Measurements from ENCODE around the gene EBF4.
A peak's percentile ranks its signal among the peaks of the same experiment; 100 is the strongest.

The EBF4 gene, protein sequence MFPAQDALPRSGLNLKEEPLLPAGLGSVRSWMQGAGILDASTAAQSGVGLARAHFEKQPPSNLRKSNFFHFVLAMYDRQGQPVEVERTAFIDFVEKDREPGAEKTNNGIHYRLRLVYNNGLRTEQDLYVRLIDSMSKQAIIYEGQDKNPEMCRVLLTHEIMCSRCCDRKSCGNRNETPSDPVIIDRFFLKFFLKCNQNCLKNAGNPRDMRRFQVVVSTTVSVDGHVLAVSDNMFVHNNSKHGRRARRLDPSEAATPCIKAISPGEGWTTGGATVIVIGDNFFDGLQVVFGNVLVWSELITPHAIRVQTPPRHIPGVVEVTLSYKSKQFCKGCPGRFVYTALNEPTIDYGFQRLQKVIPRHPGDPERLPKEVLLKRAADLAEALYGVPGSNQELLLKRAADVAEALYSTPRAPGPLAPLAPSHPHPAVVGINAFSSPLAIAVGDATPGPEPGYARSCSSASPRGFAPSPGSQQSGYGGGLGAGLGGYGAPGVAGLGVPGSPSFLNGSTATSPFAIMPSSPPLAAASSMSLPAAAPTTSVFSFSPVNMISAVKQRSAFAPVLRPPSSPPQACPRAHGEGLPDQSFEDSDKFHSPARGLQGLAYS

DNA sequence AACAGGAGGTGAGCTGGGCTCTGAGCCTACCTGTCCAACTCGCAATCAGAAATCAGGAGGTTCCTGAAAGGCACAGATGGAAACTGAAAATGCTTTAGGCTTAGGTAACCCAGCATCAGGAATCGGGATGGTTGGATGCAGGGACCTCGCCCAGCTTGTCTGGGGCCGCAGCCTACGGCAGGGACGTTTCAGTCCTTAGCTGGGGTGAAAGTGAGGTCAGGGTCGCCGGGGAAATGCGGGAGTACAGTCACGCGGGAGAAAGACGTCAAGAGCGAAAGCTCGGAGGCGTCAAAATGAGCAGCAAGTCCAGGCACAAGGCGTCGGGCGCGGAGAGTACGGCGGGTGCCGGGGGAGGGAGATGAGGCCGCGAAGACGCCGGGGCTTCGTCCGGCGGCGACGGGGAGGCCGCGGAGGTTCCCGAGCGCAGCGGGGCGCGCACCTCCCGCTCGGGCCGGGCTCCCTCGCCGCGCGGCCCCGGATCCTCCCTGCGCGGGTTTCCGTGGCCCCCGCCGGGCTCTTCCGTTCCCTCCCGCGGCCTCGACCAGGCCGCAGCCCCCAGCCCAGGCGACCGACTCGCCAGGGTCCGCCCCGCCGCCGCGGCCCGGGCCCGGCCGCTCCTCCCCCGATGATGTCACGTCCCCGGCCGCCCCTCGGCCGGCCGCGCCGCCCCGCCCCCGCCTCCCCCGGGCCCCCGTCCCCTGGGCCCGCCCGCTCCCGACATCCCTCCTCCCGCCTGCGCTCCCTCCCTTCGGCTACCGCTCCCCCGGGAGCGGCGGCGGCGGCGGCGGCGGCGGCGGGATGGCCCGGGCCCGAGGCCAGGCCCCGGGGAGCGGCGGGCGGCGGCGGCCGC is at the start of gene EBF4:
Gene EBF4 (plus strand): TSS at position 745 of the 850 bp plus-strand sequence. CDS start 866 bp downstream, outside the sequence.
- Histone ChIP-seq H3K9me3 (ENCODE audit: control insufficient read depth in 2 of 2, low read length in 2 of 2) (no peaks in the 10 kb centered on the region), H3K4me1 (ENCODE audit: control insufficient read depth in 2 of 2, insufficient read depth in 2 of 2, low read length in 2 of 2) (peaks cover 0 to 6% of the 10 kb centered on the region in 2 donors), H3K27me3 (ENCODE audit: control insufficient read depth in 2 of 2, insufficient read depth in 2 of 2, low read length in 2 of 2) (peaks cover 32 to 49% of the 10 kb centered on the region in 2 donors), H3K9ac (ENCODE audit: low read depth in 1 of 2, low read length in 2 of 2) (peak within 1 kb of the TSS; percentile 44 to 57), H3K4me3 (ENCODE audit: low read length in 2 of 2) (peak within 1 kb of the TSS; percentile 52 to 62), H3K27ac (ENCODE audit: low read depth in 2 of 2, low read length in 2 of 2) (peak within 1 kb of the TSS in 1 of 2 donors; percentile 3), H3K36me3 (ENCODE audit: control insufficient read depth in 2 of 2, insufficient read depth in 2 of 2, low read length in 2 of 2) (no peaks in the 10 kb centered on the region)

GRCh38 chr20:2643708-2644107 is 48.9 kb upstream of the EBF4 start:
- Histone ChIP-seq H3K27me3 (ENCODE audit: control insufficient read depth in 2 of 2, insufficient read depth in 2 of 2, low read length in 2 of 2) (no peaks in the 10 kb centered on the region), H3K4me1 (ENCODE audit: control insufficient read depth in 2 of 2, insufficient read depth in 2 of 2, low read length in 2 of 2) (no peaks in the 10 kb centered on the region), H3K9me3 (ENCODE audit: control insufficient read depth in 2 of 2, low read length in 2 of 2) (no peaks in the 10 kb centered on the region), H3K9ac (ENCODE audit: low read depth in 1 of 2, low read length in 2 of 2) (no peak overlapping the region), H3K36me3 (ENCODE audit: control insufficient read depth in 2 of 2, insufficient read depth in 2 of 2, low read length in 2 of 2) (no peaks in the 10 kb centered on the region), H3K4me3 (ENCODE audit: low read length in 2 of 2) (no peak overlapping the region), H3K27ac (ENCODE audit: low read depth in 2 of 2, low read length in 2 of 2) (no peak overlapping the region)

- Histone ChIP-seq H3K9ac (ENCODE audit: low read depth in 1 of 2, low read length in 2 of 2) (peak within 1 kb of the TSS; percentile 81 to 85), H3K4me1 (ENCODE audit: control insufficient read depth in 2 of 2, insufficient read depth in 2 of 2, low read length in 2 of 2) (peaks cover 12 to 17% of the 10 kb centered on the region in 2 donors), H3K9me3 (ENCODE audit: control insufficient read depth in 2 of 2, low read length in 2 of 2) (no peaks in the 10 kb centered on the region), H3K27me3 (ENCODE audit: control insufficient read depth in 2 of 2, insufficient read depth in 2 of 2, low read length in 2 of 2) (no peaks in the 10 kb centered on the region), H3K4me3 (ENCODE audit: low read length in 2 of 2) (peak within 1 kb of the TSS; percentile 91 to 97), H3K36me3 (ENCODE audit: control insufficient read depth in 2 of 2, insufficient read depth in 2 of 2, low read length in 2 of 2) (peaks cover 27 to 32% of the 10 kb centered on the region in 2 donors), H3K27ac (ENCODE audit: low read depth in 2 of 2, low read length in 2 of 2) (peak within 1 kb of the TSS; percentile 76 to 91)
These were observed 40.5 kb upstream of the EBF4 start, which contains the start of gene NOP56 for GRCh38 chr20:2651772-2652723. NOP56 (plus strand) TSS chr20:2652632; CDS start chr20:2652661, 29 bp downstream.

DNA sequence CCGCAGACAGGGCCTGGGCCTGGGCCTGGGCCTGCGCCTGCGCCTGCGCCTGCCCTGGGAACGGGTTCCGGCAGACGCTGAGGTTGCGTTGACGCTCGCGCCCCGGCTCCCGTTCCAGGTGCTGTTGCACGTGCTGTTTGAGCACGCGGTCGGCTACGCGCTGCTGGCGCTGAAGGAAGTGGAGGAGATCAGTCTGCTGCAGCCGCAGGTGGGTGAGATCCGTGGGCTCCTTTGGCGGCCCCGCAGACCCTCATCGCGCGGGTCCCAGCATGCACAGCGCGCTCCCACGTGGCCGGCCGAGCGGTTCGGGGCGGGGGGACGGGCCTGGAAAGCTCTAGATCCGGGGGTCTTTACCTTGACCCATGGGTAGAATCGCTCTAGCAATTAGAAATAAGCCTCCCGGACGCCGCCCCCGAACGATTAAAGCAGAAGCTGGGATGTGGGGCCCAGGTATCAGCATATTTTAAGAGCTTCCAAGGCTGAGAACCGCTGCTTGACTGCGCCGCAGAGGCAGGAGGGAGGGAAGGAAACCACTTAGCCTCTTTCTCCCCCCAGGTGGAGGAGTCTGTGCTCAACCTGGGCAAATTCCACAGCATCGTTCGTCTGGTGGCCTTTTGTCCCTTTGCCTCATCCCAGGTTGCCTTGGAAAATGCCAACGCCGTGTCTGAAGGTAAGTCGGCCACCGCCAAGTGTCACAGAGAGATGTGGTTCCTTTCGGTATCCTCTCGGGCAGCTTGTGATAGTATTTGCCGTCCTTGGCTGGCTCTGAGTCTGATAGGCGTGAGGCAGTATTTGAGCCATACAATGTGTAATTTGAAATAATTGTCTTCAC is 39.6 kb upstream of the EBF4 start:
- H3K27ac ChIP-seq (ENCODE audit: low read depth in 2 of 2, low read length in 2 of 2) = peak overlapping the region; percentile 20 to 91
- H3K4me1 ChIP-seq (ENCODE audit: control insufficient read depth in 2 of 2, insufficient read depth in 2 of 2, low read length in 2 of 2) = peaks cover 12 to 17% of the 10 kb centered on the region in 2 donors
- H3K4me3 ChIP-seq (ENCODE audit: low read length in 2 of 2) = peak overlapping the region; percentile 79 to 97
- H3K27me3 ChIP-seq (ENCODE audit: control insufficient read depth in 2 of 2, insufficient read depth in 2 of 2, low read length in 2 of 2) = no peaks in the 10 kb centered on the region
- no peaks in the 10 kb centered on the region for H3K9me3 ChIP-seq (ENCODE audit: control insufficient read depth in 2 of 2, low read length in 2 of 2)
- H3K9ac ChIP-seq (ENCODE audit: low read depth in 1 of 2, low read length in 2 of 2) = peak overlapping the region; percentile 51 to 85
- H3K36me3 ChIP-seq (ENCODE audit: control insufficient read depth in 2 of 2, insufficient read depth in 2 of 2, low read length in 2 of 2) = peaks cover 34 to 41% of the 10 kb centered on the region in 2 donors

DNA sequence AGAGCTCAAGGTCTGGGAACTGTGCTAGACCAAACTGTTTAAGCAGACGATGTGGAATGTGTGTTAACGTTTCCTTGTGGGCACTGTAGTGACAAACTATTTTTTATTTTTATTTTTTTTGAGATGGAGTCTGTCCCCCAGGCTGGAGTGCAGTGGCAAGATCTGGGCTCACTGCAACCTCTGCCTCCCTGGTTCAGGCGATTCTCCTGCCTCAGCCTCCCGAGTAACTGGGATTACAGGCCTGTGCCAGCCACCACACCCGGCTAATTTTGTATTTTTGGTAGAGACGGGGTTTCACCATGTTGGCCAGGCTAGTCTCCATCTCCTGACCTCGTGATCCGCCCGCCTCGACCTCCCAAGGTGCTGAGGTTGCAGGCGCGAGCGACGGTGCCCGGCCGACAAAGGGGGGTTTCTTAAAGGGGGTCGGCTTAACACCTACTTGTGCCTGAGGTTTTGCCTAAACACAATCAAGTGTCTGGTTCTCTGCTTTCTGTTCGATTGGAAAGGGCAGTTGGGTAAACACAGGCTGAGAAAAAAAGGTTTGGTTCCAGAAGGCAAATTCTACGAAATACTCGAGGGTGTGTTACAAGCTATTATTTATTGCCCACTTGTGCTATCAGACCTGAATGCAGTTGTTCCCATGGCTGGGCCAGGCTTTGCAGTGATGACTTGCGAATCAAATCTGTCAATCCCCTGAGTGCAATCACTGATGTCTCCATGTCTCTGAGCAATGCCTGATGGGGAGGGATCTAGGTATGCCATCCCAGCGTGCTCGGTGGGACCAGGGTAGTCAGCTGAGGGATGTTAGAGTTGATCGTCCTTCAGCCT is 38.8 kb upstream of the EBF4 start:
- H3K9me3 ChIP-seq (ENCODE audit: control insufficient read depth in 2 of 2, low read length in 2 of 2) = no peaks in the 10 kb centered on the region
- peaks cover 12 to 17% of the 10 kb centered on the region in 2 donors for H3K4me1 ChIP-seq (ENCODE audit: control insufficient read depth in 2 of 2, insufficient read depth in 2 of 2, low read length in 2 of 2)
- H3K9ac ChIP-seq (ENCODE audit: low read depth in 1 of 2, low read length in 2 of 2) = peak overlapping the region; percentile 51 to 85
- H3K27ac ChIP-seq (ENCODE audit: low read depth in 2 of 2, low read length in 2 of 2) = no peak overlapping the region
- no peaks in the 10 kb centered on the region for H3K27me3 ChIP-seq (ENCODE audit: control insufficient read depth in 2 of 2, insufficient read depth in 2 of 2, low read length in 2 of 2)
- H3K36me3 ChIP-seq (ENCODE audit: control insufficient read depth in 2 of 2, insufficient read depth in 2 of 2, low read length in 2 of 2) = peaks cover 41 to 49% of the 10 kb centered on the region in 2 donors
- peak overlapping the region; percentile 79 to 97 for H3K4me3 ChIP-seq (ENCODE audit: low read length in 2 of 2)

- H3K4me1 ChIP-seq (ENCODE audit: control insufficient read depth in 2 of 2, insufficient read depth in 2 of 2, low read length in 2 of 2) = peaks cover 12 to 17% of the 10 kb centered on the region in 2 donors
- peak overlapping the region; percentile 79 to 97 for H3K4me3 ChIP-seq (ENCODE audit: low read length in 2 of 2)
- peaks cover 47 to 55% of the 10 kb centered on the region in 2 donors for H3K36me3 ChIP-seq (ENCODE audit: control insufficient read depth in 2 of 2, insufficient read depth in 2 of 2, low read length in 2 of 2)
- no peaks in the 10 kb centered on the region for H3K9me3 ChIP-seq (ENCODE audit: control insufficient read depth in 2 of 2, low read length in 2 of 2)
- peak overlapping the region in 1 of 2 donors; percentile 51 for H3K9ac ChIP-seq (ENCODE audit: low read depth in 1 of 2, low read length in 2 of 2)
- H3K27ac ChIP-seq (ENCODE audit: low read depth in 2 of 2, low read length in 2 of 2) = no peak overlapping the region
- H3K27me3 ChIP-seq (ENCODE audit: control insufficient read depth in 2 of 2, insufficient read depth in 2 of 2, low read length in 2 of 2) = no peaks in the 10 kb centered on the region
These were observed 38.2 kb upstream of the EBF4 start for GRCh38 chr20:2654384-2654822.

DNA sequence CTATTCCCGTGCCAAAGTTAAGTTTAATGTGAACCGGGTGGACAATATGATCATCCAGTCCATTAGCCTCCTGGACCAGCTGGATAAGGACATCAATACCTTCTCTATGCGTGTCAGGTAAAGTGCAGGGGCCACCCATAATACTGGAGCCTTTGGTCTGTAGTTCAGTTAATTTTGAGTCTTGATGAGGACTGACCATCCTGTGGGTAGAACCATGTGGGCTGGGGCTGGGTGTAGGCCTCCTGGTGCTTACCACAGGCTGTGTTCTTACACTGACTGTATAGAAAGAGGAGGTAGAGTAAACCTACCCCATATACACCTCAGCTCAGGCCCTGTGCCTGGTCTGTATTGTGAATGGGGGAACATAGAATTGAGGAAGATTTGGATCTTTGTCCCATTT is 37.7 kb upstream of the EBF4 start:
- Histone ChIP-seq H3K27ac (ENCODE audit: low read depth in 2 of 2, low read length in 2 of 2) (no peak overlapping the region), H3K9me3 (ENCODE audit: control insufficient read depth in 2 of 2, low read length in 2 of 2) (no peaks in the 10 kb centered on the region), H3K4me3 (ENCODE audit: low read length in 2 of 2) (no peak overlapping the region), H3K36me3 (ENCODE audit: control insufficient read depth in 2 of 2, insufficient read depth in 2 of 2, low read length in 2 of 2) (peaks cover 51 to 60% of the 10 kb centered on the region in 2 donors), H3K4me1 (ENCODE audit: control insufficient read depth in 2 of 2, insufficient read depth in 2 of 2, low read length in 2 of 2) (peaks cover 12 to 17% of the 10 kb centered on the region in 2 donors), H3K27me3 (ENCODE audit: control insufficient read depth in 2 of 2, insufficient read depth in 2 of 2, low read length in 2 of 2) (no peaks in the 10 kb centered on the region), H3K9ac (ENCODE audit: low read depth in 1 of 2, low read length in 2 of 2) (no peak overlapping the region)
